A673 (cell line): Measurements from ENCODE around the gene SERINC5. TPM values are rescaled to one million over a fixed set of nuclear protein-coding genes. Genes with fewer than 3 reads are reported as not detected.

Experiments used
- BruUV-seq: library from RNA; stranded (reverse); fragments of 400-500 nt; replicated peaks from 2 replicates; lab custom pipeline; 2021; lab: Mats Ljungman, UMichigan
- CTCF ChIA-PET: fragments of 300-600 bp; sonication (Branson Sonifier 250); formaldehyde crosslinking; loops from one replicate; lab custom pipeline; 2022; ENCODE audit warnings: antibody characterized with exemption; lab: Charles Lee
- POLR2A ChIA-PET: fragments of 300-600 bp; sonication (Branson Sonifier 250); formaldehyde crosslinking; loops from one replicate; lab custom pipeline; 2022; ENCODE audit warnings: antibody characterized with exemption; ENCODE audit not compliant: low non-redundant PET; lab: Charles Lee
- DNase-seq: peaks from one replicate; pipeline ENCODE4 v3.0.0-alpha.2; 2015; ENCODE audit warnings: low spot score
- H3K27ac ChIP-seq: fragments of 200-600 bp; sonication (generic); 2 replicates; pipeline ENCODE4 v1.5.1; 2016; ENCODE audit warnings: mixed run types, low read depth, mild to moderate bottlenecking, mixed read lengths, antibody characterized with exemption, low read length; ENCODE audit not compliant: poor library complexity, severe bottlenecking
- H3K27me3 ChIP-seq: fragments of 200-600 bp; sonication (generic); replicated peaks from 2 replicates; pipeline ENCODE4 v1.6.1; 2017; ENCODE audit warnings: mixed run types, low read depth, mild to moderate bottlenecking, mixed read lengths, antibody characterized with exemption, low read length; ENCODE audit not compliant: insufficient read depth, poor library complexity
- H3K36me3 ChIP-seq: fragments of 200-600 bp; sonication (generic); 2 replicates; pipeline ENCODE4 v1.6.1; 2016; ENCODE audit warnings: mixed run types, mild to moderate bottlenecking, mixed read lengths, antibody characterized with exemption, low read length; ENCODE audit not compliant: insufficient read depth, poor library complexity, severe bottlenecking
- H3K4me1 ChIP-seq: fragments of 200-600 bp; sonication (generic); 2 replicates; pipeline ENCODE4 v1.6.1; 2017; ENCODE audit warnings: mixed run types, mild to moderate bottlenecking, mixed read lengths, antibody characterized with exemption, low read length; ENCODE audit not compliant: insufficient read depth, poor library complexity, severe bottlenecking
- H3K4me3 ChIP-seq: fragments of 200-600 bp; sonication (generic); 2 replicates; pipeline ENCODE4 v1.5.1; 2016; ENCODE audit warnings: low read depth, mixed run types, mild to moderate bottlenecking, mixed read lengths, low read length; ENCODE audit not compliant: poor library complexity, severe bottlenecking
- H3K9me3 ChIP-seq: fragments of 200-600 bp; sonication (generic); 2 replicates; pipeline ENCODE4 v1.6.1; 2016; ENCODE audit warnings: mixed run types, low read depth, mild to moderate bottlenecking, mixed read lengths, antibody characterized with exemption, low read length; ENCODE audit not compliant: poor library complexity, severe bottlenecking
- EZH2 ChIP-seq: fragments of 200-600 bp; sonication (generic); IDR thresholded peaks from 2 replicates; pipeline ENCODE4 v1.6.1; 2017; ENCODE audit warnings: borderline replicate concordance, low read depth, mild to moderate bottlenecking, mixed read lengths, antibody characterized with exemption, low read length; ENCODE audit not compliant: poor library complexity, severe bottlenecking
- intact Hi-C: fragments of 100-400 bp; cut with micrococcal nuclease; formaldehyde crosslinking; loops from one replicate; pipeline ENCODE4 v1.10.0; 2022; ENCODE audit not compliant: unreplicated experiment
- total RNA-seq: library from RNA; stranded (reverse); gene quantifications from 2 replicates; pipeline ENCODE4 v1.2.3, GENCODE V29; 2021
- TF ChIP-seq, protein P1 (sequence below): fragments of 300-800, 200-600 bp; sonication (generic); conservative IDR thresholded peaks from 2 replicates; pipeline ENCODE4 v1.5.1; 2017; ENCODE audit warnings: low read depth, mild to moderate bottlenecking, antibody characterized with exemption, low read length, moderate library complexity, mixed read lengths

Gene SERINC5
- total RNA-seq, 1 experiment from 2014 or later: 20.6 TPM

DNA sequence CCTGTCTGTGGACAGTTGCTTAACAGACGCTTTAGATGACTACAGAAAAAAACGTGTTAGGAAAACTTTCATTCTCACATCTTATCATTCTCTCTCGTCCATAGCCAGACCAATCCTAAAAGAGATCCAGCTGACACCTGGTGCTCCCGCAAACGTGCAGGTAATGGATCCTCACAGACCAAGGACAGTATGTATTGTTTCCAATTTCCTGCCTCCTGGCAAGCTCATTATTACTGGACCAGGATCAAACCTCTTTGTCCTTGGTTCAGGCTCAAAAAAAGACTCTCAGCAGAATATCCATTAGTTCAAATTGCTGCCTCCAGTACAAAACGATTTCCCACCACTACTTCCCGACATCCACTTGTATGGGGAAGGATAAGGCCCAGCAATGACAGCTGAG, 62.4 kb downstream of the SERINC5 start:
- no peak for DNase-seq
- H3K27me3 ChIP-seq: no peaks in the 10 kb centered on the region
- POLR2A ChIA-PET: no interaction called here
- no TSS peak for BruUV-seq
- peaks cover 17% of the 10 kb centered on the region for H3K4me1 ChIP-seq
- no peaks in the 10 kb centered on the region for H3K36me3 ChIP-seq
- TF ChIP-seq EZH2: no peak
- TF ChIP-seq, protein P1, sequence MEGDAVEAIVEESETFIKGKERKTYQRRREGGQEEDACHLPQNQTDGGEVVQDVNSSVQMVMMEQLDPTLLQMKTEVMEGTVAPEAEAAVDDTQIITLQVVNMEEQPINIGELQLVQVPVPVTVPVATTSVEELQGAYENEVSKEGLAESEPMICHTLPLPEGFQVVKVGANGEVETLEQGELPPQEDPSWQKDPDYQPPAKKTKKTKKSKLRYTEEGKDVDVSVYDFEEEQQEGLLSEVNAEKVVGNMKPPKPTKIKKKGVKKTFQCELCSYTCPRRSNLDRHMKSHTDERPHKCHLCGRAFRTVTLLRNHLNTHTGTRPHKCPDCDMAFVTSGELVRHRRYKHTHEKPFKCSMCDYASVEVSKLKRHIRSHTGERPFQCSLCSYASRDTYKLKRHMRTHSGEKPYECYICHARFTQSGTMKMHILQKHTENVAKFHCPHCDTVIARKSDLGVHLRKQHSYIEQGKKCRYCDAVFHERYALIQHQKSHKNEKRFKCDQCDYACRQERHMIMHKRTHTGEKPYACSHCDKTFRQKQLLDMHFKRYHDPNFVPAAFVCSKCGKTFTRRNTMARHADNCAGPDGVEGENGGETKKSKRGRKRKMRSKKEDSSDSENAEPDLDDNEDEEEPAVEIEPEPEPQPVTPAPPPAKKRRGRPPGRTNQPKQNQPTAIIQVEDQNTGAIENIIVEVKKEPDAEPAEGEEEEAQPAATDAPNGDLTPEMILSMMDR: no peak
- H3K4me3 ChIP-seq: no peak overlapping the region
- CTCF ChIA-PET: no interaction called here
- H3K27ac ChIP-seq: no peak overlapping the region
- intact Hi-C loops: no loop called here
- no peaks in the 10 kb centered on the region for H3K9me3 ChIP-seq

DNA sequence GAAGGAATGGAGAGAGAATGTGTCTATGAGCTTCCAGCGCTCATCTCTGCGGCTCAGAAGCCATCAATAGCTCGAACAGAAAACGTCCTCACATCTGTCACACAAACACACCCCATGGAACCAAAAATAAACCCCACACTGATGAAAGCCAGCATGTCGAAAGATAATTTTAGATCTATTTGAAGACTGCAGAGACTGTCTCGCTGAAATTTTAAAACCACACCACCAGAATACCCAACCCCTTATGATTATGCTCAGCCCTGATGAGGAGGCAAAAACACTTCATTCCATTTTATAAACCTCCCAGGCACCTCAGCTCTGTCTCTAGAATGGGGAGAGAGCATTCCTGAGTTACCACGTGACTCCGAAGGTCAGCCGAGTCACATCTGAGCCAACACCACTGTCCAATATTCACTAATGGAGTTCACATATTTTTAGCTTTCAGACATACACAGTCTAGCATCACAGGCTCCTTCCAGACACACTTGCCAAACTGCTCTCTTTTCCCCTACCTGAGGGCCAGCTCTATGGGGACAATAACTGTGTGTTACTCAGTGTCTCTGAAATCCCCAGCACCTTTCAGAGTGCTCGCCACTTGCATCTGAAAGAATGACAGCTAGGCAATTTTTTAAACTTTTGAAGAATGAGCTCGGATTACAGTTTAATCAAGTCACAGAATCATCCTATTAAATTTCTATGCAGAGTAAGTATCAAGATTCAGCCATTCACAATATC, 63.2 kb downstream of the SERINC5 start:
- Histone ChIP-seq H3K27ac (no peak overlapping the region), H3K9me3 (no peaks in the 10 kb centered on the region), H3K4me1 (peaks cover 21% of the 10 kb centered on the region), H3K36me3 (no peaks in the 10 kb centered on the region), H3K27me3 (no peaks in the 10 kb centered on the region), H3K4me3 (no peak overlapping the region)
- TF ChIP-seq, protein P1: no peak
- no peak for TF ChIP-seq EZH2
- DNase-seq: no peak
- intact Hi-C loops: no loop called here
- ChIA-PET CTCF (no interaction called here), POLR2A (no interaction called here)
- BruUV-seq: no TSS peak

DNA sequence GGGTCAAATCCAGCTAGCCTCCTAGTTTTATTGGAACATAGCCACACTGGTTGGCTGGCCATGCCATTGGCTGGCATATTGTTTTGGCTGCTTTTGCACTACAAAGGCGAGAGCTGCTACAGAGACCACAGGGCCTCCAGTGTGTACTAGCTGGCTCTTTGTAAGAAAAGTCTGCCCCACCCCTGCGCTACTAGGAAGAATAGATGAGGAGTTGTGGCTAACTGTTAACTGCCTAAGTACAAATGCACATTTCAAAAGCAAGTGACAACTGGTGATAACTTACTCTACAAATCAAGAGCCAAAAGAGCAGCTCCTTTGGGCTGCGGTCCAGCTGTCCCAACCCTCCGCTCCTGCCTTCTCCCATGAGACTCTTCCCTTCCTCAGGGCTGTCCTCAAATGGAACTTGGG, 63.9 kb downstream of the SERINC5 start:
- no peaks in the 10 kb centered on the region for H3K9me3 ChIP-seq
- no peaks in the 10 kb centered on the region for H3K27me3 ChIP-seq
- no peak for DNase-seq
- H3K27ac ChIP-seq: no peak overlapping the region
- H3K4me1 ChIP-seq: peaks cover 28% of the 10 kb centered on the region
- no peak overlapping the region for H3K4me3 ChIP-seq
- ChIA-PET CTCF (no interaction called here), POLR2A (no interaction called here)
- H3K36me3 ChIP-seq: no peaks in the 10 kb centered on the region
- TF ChIP-seq EZH2: no peak
- intact Hi-C loops: no loop called here
- BruUV-seq: no TSS peak

DNA sequence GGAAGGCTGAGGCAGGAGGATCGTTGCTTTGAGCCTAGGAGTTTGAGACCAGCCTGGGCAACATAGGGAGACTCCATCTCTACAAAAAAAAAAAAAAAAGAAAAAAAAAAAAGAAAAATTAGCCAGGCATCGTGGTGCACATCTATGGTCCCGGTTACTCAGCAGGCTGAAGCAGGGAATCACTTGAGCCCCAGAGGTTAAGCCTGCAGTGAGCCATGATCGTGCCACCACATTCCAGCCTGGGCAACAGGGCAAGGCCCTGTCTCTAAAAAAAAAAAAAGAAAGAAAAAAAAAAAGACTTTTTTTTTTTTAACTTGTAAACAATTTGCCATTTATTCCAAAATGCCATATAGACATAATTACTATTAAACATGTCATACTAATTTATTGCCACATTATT, 64.5 kb downstream of the SERINC5 start:
- ChIA-PET CTCF (no interaction called here), POLR2A (no interaction called here)
- intact Hi-C loops: no loop called here
- no peaks in the 10 kb centered on the region for H3K9me3 ChIP-seq
- no peak for DNase-seq
- peaks cover 34% of the 10 kb centered on the region for H3K4me1 ChIP-seq
- BruUV-seq: no TSS peak
- no peak overlapping the region for H3K27ac ChIP-seq
- H3K4me3 ChIP-seq: no peak overlapping the region
- TF ChIP-seq, protein P1: no peak
- TF ChIP-seq EZH2: no peak
- H3K36me3 ChIP-seq: no peaks in the 10 kb centered on the region
- no peaks in the 10 kb centered on the region for H3K27me3 ChIP-seq
